Activated naive CD4-positive, alpha-beta T cell treated with anti-CD3 and anti-CD28 coated beads, Interleukin-2, amount 50 U/mL, for 16 hours (primary cell): ENCODE measurements around the gene GJB2.
"Not testable (repeated sequence)": the region's sequence is repeated elsewhere in the genome, so short reads cannot be mapped to it uniquely, and the experiment has no call there.

Experiments used
- DNase-seq: peaks from one replicate; pipeline ENCODE4 v3.0.0-alpha.2; 2020

The GJB2 gene

GRCh38 chr13:20165417-20166257, 27.1 kb downstream of the GJB2 start:
- DNase-seq = no peak

- DNase-seq = no peak
Measured at GRCh38 chr13:20161951-20162300, 30.8 kb downstream of the GJB2 start.

- DNase-seq = peak; percentile 42
Measured at GRCh38 chr13:20161275-20161950, 31.3 kb downstream of the GJB2 start.

- DNase-seq = peak; percentile 62
Measured at GRCh38 chr13:20160306-20161274, 32.1 kb downstream of the GJB2 start, which contains the start of gene GJA3. TSS of gene GJA3 (minus strand) at chr13:20161052. CDS start at chr13:20143288, 17,764 bp downstream.

GRCh38 chr13:20159646-20160305, 33.0 kb downstream of the GJB2 start:
- no peak for DNase-seq

GRCh38 chr13:20157151-20157796, 35.5 kb downstream of the GJB2 start:
- no peak for DNase-seq

- DNase-seq = no peak
Measured at GRCh38 chr13:20156702-20157101, 36.0 kb downstream of the GJB2 start.

- DNase-seq = not testable (repeated sequence)
Measured at GRCh38 chr13:20153290-20153689, 39.4 kb downstream of the GJB2 start.

- no peak for DNase-seq
Measured at GRCh38 chr13:20151612-20152011, 41.1 kb downstream of the GJB2 start.

GRCh38 chr13:20151016-20151415, 41.7 kb downstream of the GJB2 start:
- no peak for DNase-seq

GRCh38 chr13:20150561-20150960, 42.2 kb downstream of the GJB2 start:
- no peak for DNase-seq

- no peak for DNase-seq
Measured at GRCh38 chr13:20149762-20150161, 43.0 kb downstream of the GJB2 start.

- no peak for DNase-seq
Measured at GRCh38 chr13:20148501-20149183, 44.1 kb downstream of the GJB2 start.

GRCh38 chr13:20146381-20146780, 46.4 kb downstream of the GJB2 start:
- no peak for DNase-seq

- no peak for DNase-seq
Measured at GRCh38 chr13:20145521-20145920, 47.2 kb downstream of the GJB2 start.

- no peak for DNase-seq
Measured at GRCh38 chr13:20144141-20144850, 48.4 kb downstream of the GJB2 start.

GRCh38 chr13:20142927-20143480, 49.7 kb downstream of the GJB2 start:
- no peak for DNase-seq

GRCh38 chr13:20142023-20142926, 50.5 kb downstream of the GJB2 start:
- DNase-seq = no peak
